Thyroid gland (tissue), 4 donors: ENCODE measurements around the gene PCDH1. TPM values are rescaled to one million over a fixed set of nuclear protein-coding genes. Genes with fewer than 3 reads are reported as not detected.

ENCODE experiments used
- DNase-seq, 2 donors: peaks; one replicate each; pipeline ENCODE4 v3.0.0-alpha.2; 2019
- H3K27ac ChIP-seq, 3 donors: fragments of 200-600 bp; sonication (generic); 1 replicate in 2 of 3; 2 replicates in 1 of 3; pipeline ENCODE4 v1.5.1; 2016 to 2019; ENCODE audit warnings: mild to moderate bottlenecking in 1 of 3, moderate library complexity in 1 of 3
- H3K27me3 ChIP-seq: fragments of 200-600 bp; sonication (generic); one replicate; pipeline ENCODE4 v1.5.1; 2019
- H3K36me3 ChIP-seq, 2 donors: fragments of 200-600 bp; sonication (generic); one replicate each; pipeline ENCODE4 v1.5.1; 2016 to 2019
- H3K4me1 ChIP-seq, 2 donors: fragments of 200-600 bp; sonication (generic); one replicate each; pipeline ENCODE4 v1.5.1; 2017 to 2019
- H3K4me3 ChIP-seq, 3 donors: fragments of 200-600 bp; sonication (generic); replicated peaks in 1 of 3; 1 replicate in 2 of 3; 2 replicates in 1 of 3; pipeline ENCODE4 v1.5.1; 2016; ENCODE audit warnings: mild to moderate bottlenecking in 1 of 3
- H3K9me3 ChIP-seq: fragments of 200-600 bp; sonication (generic); one replicate; pipeline ENCODE4 v1.5.1; 2017
- POLR2A ChIP-seq, 2 donors: fragments of 450-650 bp; IDR thresholded peaks; one replicate each; pipeline ENCODE4 v1.6.1; 2017; ENCODE audit warnings: antibody characterized with exemption in 2 of 2, mild to moderate bottlenecking in 2 of 2, moderate library complexity in 1 of 2
- WGBS, 2 donors: methylation state at CpG; one replicate each; pipeline ENCODE4 v1.1.5; 2017; 5-methylcytosine and 5-hydroxymethylcytosine counted together
- intact Hi-C: fragments of 100-400 bp; cut with DNase I; formaldehyde crosslinking; loops from one replicate; pipeline ENCODE4 v1.15.1; 2023
- total RNA-seq, 4 donors: library from RNA; depleted of rRNA; stranded (reverse); fragments of >200 nt; gene quantifications; one replicate each; pipeline ENCODE4 v1.2.3, GENCODE V29; 2016
- TF ChIP-seq, protein P1 (sequence below), 6 experiments: fragments of 200-600 bp in 3 of 6; fragments of 450-650 bp in 3 of 6; sonication (generic) in 3 of 6; IDR thresholded peaks; one replicate each; pipeline ENCODE4 v1.5.1; 2016 to 2019; ENCODE audit warnings: antibody characterized with exemption in 6 of 6, mild to moderate bottlenecking in 2 of 6, inconsistent platforms in 1 of 6, moderate library complexity in 1 of 6

The PCDH1 gene
- total RNA-seq, 4 donors from 2014 or later = 23.4 to 76.2 (median 37.5) TPM

DNA sequence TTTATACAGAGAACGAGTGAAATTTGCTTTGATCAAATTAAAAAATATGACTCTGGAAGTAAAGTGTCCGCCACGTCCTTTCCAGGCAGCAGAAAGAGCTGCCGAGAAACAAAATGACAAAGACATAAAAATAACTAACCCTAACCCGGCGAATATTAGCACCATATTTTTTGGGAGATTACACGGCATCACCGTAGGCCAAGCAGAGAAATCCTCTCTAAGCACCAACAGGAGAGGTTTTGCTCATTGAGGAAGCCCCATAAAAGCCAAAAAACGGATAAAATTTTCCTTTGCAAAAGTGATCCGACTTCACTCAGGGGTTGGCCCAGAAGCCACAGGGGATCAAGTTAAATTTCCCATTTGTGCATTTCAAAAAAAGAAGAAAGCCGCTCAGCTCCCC, 70.9 kb downstream of the PCDH1 start:
- no peak for TF ChIP-seq POLR2A (IDR thresholded peaks at IDR 0.05)
- TF ChIP-seq, protein P1, sequence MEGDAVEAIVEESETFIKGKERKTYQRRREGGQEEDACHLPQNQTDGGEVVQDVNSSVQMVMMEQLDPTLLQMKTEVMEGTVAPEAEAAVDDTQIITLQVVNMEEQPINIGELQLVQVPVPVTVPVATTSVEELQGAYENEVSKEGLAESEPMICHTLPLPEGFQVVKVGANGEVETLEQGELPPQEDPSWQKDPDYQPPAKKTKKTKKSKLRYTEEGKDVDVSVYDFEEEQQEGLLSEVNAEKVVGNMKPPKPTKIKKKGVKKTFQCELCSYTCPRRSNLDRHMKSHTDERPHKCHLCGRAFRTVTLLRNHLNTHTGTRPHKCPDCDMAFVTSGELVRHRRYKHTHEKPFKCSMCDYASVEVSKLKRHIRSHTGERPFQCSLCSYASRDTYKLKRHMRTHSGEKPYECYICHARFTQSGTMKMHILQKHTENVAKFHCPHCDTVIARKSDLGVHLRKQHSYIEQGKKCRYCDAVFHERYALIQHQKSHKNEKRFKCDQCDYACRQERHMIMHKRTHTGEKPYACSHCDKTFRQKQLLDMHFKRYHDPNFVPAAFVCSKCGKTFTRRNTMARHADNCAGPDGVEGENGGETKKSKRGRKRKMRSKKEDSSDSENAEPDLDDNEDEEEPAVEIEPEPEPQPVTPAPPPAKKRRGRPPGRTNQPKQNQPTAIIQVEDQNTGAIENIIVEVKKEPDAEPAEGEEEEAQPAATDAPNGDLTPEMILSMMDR (IDR thresholded peaks at IDR 0.05) = no peak
- H3K4me3 ChIP-seq = no peak overlapping the region
- no peaks in the 10 kb centered on the region for H3K36me3 ChIP-seq
- H3K27me3 ChIP-seq = no peaks in the 10 kb centered on the region
- intact Hi-C loops = no loop called here
- no peak for DNase-seq
- H3K27ac ChIP-seq = no peak overlapping the region
- H3K9me3 ChIP-seq = no peaks in the 10 kb centered on the region
- H3K4me1 ChIP-seq = peaks cover 0 to 12% of the 10 kb centered on the region in 2 donors
- WGBS, 2 donors = 79 to 86% methylated on average over 11 of the region's 11 CpGs

DNA sequence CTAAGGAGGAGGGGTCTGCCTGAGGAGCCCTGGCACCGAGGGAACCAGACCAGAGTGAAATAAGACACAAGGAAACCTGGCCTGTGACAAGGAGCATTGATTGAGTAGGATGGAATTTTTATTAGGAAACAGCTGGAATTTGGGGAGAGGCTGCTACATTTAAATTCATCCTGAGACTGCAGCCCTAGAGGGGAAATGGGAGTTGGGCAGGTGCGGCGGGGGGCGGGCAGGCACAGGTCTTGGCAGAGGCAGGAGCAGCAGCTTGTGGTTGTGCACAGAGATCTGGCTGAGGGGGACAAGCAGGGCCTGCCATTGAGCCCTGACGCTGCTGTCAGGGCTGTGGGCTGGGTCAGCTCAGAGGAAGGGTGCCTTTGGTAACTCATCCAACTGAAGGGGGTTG, 71.6 kb downstream of the PCDH1 start:
- Histone ChIP-seq H3K4me1 (peaks cover 0 to 12% of the 10 kb centered on the region in 2 donors), H3K27ac (peak overlapping the region in 2 of 3 donors; percentile 38 to 53), H3K27me3 (no peaks in the 10 kb centered on the region), H3K4me3 (no peak overlapping the region), H3K9me3 (no peaks in the 10 kb centered on the region), H3K36me3 (no peaks in the 10 kb centered on the region)
- intact Hi-C loops = no loop called here
- WGBS, 2 donors = 61 to 76% methylated on average over 5 of the region's 5 CpGs
- TF ChIP-seq POLR2A (IDR thresholded peaks at IDR 0.05) = no peak
- TF ChIP-seq, protein P1 (IDR thresholded peaks at IDR 0.05) = no peak
- no peak for DNase-seq

DNA sequence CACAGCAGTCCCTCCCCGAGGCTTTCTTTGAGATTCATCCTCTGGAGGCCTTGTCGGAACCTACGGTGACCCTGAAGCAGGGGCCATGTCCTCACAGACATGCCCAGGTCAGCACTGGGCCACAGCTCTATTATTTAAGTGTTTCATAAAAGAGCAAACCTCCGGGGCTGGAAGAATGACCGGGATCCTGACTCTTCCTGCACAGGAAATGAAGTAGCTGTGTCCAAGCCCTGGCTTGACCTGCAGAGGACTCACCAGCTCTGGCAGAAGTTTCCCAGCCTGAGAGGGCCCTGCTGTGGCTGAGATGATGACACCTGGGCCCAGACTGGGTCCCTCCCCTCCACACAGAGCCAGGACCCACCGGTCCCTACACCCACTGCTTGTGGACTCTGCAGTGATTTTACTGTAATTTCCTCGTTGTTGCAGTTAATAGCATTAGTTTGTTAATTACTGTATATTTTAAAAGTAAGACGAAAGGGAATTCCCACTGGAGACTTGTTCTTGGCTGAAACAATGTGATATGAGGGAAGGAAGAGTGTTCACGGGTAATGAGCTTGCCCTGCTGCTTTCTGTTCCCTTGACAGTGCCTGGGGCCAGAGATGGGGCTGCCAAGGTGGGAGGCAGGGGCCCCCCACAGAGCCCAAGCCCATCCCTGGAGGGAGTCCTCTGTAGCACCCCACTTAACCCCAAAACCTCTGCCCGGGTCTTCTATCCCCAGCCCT, 72.2 kb downstream of the PCDH1 start:
- no peak for DNase-seq
- Histone ChIP-seq H3K36me3 (no peaks in the 10 kb centered on the region), H3K27me3 (no peaks in the 10 kb centered on the region), H3K4me1 (peaks cover 0 to 12% of the 10 kb centered on the region in 2 donors), H3K27ac (peak overlapping the region in 2 of 3 donors; percentile 38 to 53), H3K9me3 (no peaks in the 10 kb centered on the region), H3K4me3 (no peak overlapping the region)
- TF ChIP-seq, protein P1 (IDR thresholded peaks at IDR 0.05) = no peak
- TF ChIP-seq POLR2A (IDR thresholded peaks at IDR 0.05) = no peak
- intact Hi-C loops = no loop called here
- 64 to 76% methylated on average over 10 of the region's 10 CpGs for WGBS, 2 donors

DNA sequence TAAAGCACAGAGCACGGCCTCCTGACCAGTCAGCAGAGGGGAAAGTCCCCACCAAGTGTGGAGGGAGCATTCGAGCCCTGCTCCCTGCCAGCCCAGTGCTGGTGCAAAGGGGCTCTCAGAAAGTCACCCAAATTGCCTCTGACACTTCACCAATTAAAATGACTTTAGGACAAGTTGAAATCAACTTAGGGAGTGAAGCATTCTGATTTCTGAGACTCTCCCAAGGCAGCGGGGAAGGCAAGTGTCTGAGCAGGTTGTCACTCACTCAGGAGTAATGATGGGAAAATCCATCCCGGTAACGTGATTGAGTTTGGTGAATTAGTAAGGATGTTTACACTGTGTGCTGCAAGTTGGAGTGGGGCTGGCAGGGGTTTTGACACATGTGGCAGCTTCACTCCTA, 73.7 kb downstream of the PCDH1 start:
- H3K27me3 ChIP-seq = no peaks in the 10 kb centered on the region
- H3K9me3 ChIP-seq = no peaks in the 10 kb centered on the region
- no peak overlapping the region for H3K27ac ChIP-seq
- DNase-seq = no peak
- intact Hi-C loops = no loop called here
- TF ChIP-seq, protein P1 (IDR thresholded peaks at IDR 0.05) = no peak
- no peaks in the 10 kb centered on the region for H3K36me3 ChIP-seq
- no peak overlapping the region for H3K4me3 ChIP-seq
- WGBS, 2 donors = 50 to 52% methylated on average over 5 of the region's 5 CpGs
- H3K4me1 ChIP-seq = peaks cover 0 to 12% of the 10 kb centered on the region in 2 donors

Other genes with a start within 250 kb of the PCDH1 start
- 10 to 100 TPM; 44.2 to 62.7 (median 54.6) TPM for gene HDAC3, start 241.6 kb downstream of the PCDH1 start, total RNA-seq
- gene RELL2, start 241.4 kb downstream of the PCDH1 start, total RNA-seq = 1 to 10 TPM; 2.4 to 5.7 (median 4.6) TPM
- gene FCHSD1, start 227.0 kb downstream of the PCDH1 start, total RNA-seq = 10 to 100 TPM; 15.2 to 28.3 (median 22.7) TPM
- 10 to 100 TPM in 1 of 4 donors, 1 to 10 TPM in 3; 5.4 to 11.7 (median 8.3) TPM for gene ARAP3, start 196.2 kb downstream of the PCDH1 start, total RNA-seq
- 100 to 1,000 TPM in 1 of 4 donors, 10 to 100 TPM in 3; 68.5 to 130 (median 85.1) TPM for gene DELE1, start 45.5 kb upstream of the PCDH1 start, total RNA-seq
- gene PCDH12, start 79.8 kb upstream of the PCDH1 start, total RNA-seq = 10 to 100 TPM in 1 of 4 donors, 1 to 10 TPM in 3; 7.7 to 23.2 (median 8.0) TPM
- 10 to 100 TPM; 52.5 to 69.7 (median 61.7) TPM for gene RNF14, start 90.7 kb upstream of the PCDH1 start, total RNA-seq
- 10 to 100 TPM; 28.8 to 56.3 (median 45.8) TPM for gene GNPDA1, start 134.6 kb upstream of the PCDH1 start, total RNA-seq
- gene NDFIP1, start 230.4 kb upstream of the PCDH1 start, total RNA-seq = 100 to 1,000 TPM; 185 to 351 (median 297) TPM